Measurements from ENCODE around the gene SLC15A2. TPM values are rescaled to one million over a fixed set of nuclear protein-coding genes. Genes with fewer than 3 reads are reported as not detected.

The SLC15A2 gene
- 1.6 and 4.4 TPM in 2 replicates for polyA plus RNA-seq

GRCh38 chr3:121894301-121894990, at the start of gene SLC15A2:
TSS of gene SLC15A2 (plus strand) at chr3:121894401. CDS start at chr3:121894477, 76 bp downstream.

Other genes starting within 250 kb of the SLC15A2 start
- gene HCLS1, start 233.5 kb upstream of the SLC15A2 start, polyA plus RNA-seq: 0.31 TPM in 1 of 2 replicates, not detected in the other
- gene GOLGB1, start 144.7 kb upstream of the SLC15A2 start, polyA plus RNA-seq: 37.2 and 58.4 TPM in 2 replicates
- 17.8 and 19.2 TPM in 2 replicates for gene IQCB1, start 59.3 kb upstream of the SLC15A2 start, polyA plus RNA-seq
- gene EAF2, start 59.2 kb upstream of the SLC15A2 start, polyA plus RNA-seq: 23.2 and 36.4 TPM in 2 replicates
- gene ILDR1, start 127.8 kb downstream of the SLC15A2 start, polyA plus RNA-seq: not detected in 2 replicates
- not detected in 2 replicates for gene CD86, start 161.0 kb downstream of the SLC15A2 start, polyA plus RNA-seq